GM18511 (cell line): ENCODE measurements around the gene PFKFB2.

Source experiments
- ATAC-seq: cut with Tn5 transposase; IDR thresholded peaks from one replicate; pipeline ENCODE4 v1.9.1; 2021; ENCODE audit warnings: mild to moderate bottlenecking, moderate library complexity; ENCODE audit not compliant: unreplicated experiment

The PFKFB2 gene

DNA sequence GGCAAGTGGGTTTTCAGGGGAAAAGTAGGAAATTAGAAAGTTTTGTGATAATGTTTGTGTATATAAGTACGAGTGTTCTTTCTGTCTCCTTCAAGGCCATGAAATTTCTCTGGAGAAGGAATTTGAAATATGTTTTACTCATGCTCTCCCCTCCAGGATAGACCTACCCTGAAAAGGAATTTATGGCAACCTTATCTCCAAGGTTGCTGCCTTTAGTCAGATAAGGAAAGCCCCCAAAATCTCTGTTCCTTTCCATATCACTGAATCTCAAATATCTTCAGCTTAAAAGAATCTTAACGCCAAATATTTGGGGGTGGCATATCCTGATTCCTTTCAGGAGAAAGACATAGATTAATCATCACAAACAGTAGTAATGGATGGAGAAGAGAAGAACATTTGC is 35.1 kb downstream of the PFKFB2 start:
- no peak for ATAC-seq

DNA sequence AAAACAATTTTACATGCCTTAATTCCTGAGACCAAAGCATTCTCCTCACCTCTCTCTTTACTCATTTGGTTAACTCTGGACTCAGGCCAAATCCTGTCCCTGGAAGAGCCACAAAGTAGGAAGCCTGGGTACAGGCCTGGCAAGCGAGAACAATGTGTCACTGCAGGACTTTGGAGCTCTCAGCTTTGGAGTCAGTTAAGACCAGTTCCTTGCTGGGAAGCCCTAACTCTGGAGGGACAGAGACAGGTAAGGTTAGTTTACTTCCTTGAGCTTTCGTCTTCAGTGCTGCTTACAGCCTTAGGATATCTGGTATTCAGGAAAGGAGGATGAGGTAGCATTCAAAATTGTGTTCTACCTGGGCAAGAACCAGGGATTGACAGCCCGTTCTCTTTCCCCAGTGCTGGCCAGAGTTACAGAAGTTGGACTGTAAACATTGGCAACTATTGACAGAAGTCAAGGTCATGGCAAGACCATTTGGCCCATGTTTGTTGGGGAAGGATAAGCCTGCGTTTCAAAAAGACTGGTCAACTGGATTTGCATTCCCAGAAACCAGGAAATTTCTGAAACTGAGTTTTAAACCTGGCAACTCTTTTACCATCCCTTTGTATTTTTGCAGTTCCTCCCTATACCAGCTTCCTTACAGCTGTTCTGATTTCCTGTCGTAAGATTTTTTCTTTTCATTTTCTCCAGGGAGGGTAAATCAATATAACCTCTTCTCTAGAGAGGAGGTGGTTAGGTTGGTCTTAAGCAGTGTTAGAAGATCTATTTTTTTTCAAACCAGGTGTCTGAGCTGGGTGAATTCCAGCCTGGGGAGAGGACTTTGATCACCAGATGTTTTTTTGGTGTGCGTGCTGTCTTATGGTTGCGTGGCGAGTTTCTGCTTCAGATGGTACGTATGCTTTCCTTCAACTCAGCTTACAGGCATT is 35.9 kb downstream of the PFKFB2 start, which contains the start of gene C4BPB:
C4BPB (plus strand) TSS at position 160 of the 926 bp plus-strand sequence; CDS start at position 832, 672 bp downstream.
- ATAC-seq, result no peak

DNA sequence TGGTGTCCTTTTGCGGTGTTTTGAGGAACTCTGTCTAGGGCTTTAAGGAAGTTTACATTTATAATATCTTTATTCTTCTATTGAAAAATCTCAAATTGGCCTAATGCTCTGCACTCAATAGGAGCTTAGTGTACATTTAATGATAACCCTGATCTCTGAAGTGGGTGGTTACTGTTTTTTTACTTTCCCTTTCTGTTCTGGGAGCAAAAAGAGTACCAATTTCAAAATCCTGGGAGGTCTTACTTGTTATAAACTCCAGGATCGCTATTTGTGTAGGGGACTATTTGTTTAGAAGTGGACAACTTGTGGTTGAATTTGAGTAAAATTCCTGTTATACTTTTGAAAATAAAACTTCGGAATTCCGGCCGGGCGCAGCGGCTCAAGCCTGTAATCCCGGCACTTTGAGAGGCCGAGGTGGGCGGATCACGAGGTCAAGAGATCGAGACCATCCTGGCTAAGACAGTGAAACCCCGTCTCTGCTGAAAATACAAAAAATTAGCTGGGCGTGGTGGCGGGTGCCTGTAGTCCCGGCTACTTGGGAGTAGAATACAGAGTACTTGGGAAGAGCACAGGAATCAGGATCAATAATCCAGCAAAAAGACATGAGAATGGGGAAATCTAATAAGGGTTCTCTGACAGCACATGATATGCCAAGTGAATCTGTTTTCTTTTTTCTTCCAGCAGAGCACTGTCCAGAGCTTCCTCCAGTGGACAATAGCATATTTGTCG is 36.7 kb downstream of the PFKFB2 start:
- ATAC-seq, result no peak

DNA sequence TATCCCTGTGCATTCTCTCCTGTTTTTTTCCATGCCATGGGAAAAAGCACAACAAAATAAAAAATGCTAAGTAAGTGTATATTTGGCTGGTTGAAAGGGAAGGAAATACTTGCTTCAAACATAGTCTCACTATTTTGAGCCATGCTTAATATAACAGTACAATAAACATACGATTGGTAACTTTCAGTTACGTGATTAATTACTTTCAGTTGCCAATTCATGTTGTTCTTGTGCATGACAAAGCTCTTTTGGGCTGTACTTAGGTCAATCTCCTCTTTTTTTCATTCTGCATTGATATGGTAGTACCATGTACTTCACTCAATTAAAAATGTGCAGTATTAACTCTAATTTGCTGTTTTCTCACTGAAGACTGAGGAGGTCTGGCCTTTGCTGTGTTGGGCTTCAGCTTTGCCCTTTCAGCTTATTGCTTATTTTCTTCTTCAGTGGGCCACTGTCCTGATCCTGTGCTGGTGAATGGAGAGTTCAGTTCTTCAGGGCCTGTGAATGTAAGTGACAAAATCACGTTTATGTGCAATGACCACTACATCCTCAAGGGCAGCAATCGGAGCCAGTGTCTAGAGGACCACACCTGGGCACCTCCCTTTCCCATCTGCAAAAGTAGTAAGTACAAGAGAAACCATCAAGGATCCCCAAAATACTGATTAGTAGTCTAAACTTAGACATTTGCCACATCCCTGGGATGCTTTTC is 38.3 kb downstream of the PFKFB2 start:
- no peak for ATAC-seq

DNA sequence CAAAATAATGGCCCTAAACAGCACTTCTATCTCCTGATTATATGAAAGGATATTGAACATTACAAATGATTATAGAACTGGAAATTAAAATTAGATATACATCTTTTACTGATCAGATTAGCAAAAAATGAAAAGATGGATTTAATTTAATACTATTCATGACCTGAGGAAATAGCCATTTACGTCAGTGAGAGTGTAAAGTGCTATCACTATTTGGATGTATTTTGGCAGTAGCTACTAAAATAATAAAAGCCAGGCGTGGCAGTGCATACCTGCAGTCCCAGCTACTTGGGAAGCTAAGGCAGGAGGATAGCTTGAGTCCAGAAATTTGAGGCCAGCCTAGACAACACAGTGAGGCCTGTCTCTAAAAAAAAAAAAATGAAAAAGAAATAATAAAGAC is 40.9 kb downstream of the PFKFB2 start:
- no peak for ATAC-seq

DNA sequence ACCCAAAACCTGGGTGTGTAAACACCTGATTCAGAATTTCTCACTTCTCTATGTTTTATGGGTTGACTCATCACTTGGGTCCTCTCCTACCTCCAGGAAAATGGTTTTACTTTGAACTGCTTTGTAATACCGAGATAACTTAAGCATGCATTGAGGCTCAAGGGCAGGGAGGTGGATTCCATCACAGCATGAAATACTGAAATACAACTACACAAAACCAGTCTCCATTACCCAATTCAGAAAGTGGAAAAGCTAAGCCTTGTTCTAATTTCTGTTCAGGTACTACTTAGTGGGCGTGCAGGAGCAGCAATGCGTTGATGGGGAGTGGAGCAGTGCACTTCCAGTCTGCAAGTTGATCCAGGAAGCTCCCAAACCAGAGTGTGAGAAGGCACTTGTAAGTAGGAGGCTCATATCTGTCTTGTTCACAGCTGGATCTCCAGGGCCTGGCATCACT is 44.8 kb downstream of the PFKFB2 start:
- peak; percentile 91 for ATAC-seq

DNA sequence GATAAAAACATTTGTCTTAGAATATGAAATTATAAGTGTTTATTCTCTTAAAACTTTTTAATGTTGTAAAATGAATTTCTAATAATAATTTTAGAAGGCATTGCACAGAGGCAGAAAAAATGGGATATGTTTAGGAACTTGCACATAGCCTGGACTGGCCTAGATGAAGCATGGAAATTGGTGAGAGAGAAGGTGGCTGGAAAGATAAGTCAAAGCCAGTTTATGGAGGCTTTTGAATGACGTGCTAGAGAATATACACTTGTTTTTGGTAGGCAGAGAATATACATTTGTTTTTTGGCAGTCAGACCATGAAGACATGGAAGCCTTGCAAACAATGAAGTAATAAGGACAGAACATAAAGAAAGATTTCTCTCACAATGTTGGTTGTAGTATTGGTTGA is 48.6 kb downstream of the PFKFB2 start:
- no peak for ATAC-seq

DNA sequence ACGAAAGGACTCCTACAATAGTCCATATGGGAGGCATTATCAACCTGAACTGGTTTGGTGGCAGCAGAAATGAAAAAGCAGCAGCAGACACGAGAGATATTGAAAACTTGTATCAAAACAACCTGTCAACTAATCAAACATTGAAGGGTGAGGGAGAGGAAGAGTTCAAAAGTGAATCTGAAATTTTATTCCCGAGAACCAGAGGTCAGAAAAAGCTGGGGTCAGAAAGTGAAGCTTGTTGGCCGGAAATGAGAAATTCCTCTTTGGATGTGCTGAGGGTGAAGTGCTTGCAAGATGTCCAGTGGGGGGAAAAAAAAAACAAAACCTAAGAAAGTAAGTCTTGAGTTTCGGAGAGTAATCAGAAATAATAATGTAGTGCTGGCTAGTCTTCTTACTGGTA is 49.1 kb downstream of the PFKFB2 start:
- no peak for ATAC-seq

DNA sequence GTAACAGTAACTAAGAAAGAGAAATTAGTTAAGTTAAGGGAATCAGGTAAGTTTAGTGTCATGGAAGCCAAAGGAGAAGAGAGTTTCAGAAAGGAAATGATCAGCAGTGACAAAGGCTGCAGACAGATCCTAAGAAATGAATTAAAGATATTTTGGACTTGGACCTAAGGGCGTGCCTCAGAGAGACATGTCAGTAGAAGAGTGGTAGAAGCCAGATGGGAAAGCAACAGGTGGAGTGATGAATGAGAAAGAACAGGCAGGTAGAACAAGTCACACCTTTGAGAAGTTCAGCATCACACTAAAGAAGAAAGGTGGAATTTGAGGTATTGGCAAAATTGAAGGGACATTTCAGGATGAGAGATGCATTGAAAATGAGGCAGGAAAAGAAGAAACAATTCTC is 49.6 kb downstream of the PFKFB2 start:
- no peak for ATAC-seq

DNA sequence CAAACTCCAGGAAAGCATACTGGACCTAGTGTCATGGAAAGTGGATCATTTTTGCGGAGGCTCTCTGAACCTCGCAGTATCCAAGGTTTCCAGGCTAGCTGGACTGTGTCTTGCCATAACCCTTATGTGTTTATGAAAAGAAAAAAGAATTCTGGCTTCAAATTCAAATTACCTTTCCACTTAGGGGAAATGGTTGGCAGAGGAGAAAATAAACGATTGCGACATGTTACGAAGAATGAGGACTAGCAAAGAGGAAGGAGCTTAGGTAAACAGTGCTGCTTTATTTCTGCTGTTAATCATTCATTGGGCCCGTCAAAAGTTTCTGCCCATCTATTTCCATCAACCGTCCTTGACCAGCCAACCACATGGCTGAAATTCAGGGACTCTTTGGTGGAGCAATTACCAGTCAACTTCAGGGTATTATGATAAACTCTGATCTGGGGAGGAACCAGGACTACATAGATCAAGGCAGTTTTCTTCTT is 50.9 kb downstream of the PFKFB2 start, which contains the start of gene C4BPA:
C4BPA (plus strand) TSS at position 342 of the 482 bp plus-strand sequence. CDS start 8,793 bp downstream, outside the sequence.
- ATAC-seq, result no peak

DNA sequence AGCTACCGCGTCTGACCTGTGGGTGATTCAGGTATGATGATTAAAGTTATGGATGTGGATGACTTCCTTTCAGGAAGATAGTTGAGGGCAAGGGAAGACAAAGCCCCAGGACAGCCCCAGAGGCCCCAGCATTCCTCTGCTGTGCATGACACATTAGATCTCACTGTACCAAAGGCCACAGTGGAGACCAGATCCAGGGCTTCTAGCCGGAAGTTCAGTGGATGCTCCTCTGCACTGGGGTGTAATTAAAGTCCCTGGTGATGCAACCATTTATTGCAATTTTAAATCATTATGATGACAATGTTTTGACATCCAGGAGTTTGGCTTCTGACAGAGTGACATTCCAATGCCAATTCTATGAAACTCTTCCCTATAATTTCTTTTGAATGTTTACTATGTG is 55.9 kb downstream of the PFKFB2 start:
- ATAC-seq, result no peak

DNA sequence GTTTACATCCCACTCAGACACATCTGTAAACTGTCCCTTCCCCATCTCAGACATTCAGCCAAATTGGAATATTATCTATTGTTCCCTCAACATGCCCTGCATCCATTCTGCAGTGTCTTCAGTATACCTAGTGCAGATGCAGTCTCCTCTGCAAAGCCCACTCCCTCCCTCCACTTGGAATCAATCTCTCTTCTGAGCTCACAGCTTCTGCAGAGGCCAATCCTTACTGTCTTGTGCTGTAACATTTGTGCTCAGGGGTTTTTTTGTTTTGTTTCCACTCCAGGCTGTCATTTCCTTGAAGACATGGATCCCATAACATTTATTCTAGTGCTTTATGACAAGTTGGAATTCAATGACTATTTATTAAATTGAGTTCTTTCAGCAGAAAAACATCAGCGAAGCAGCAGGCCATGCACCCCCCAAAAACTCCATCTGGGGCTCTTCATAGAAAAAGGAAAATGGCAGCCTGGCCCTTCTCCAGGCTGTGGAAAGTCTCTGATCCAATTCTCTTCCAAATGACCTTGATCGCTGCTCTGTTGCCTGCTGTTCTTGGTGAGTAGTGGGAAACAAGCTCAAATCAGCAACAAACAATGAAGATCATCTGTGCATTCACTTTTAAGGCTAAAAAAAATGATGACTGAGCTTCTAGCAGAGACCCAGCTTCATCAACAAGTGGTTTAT is 59.7 kb downstream of the PFKFB2 start:
- ATAC-seq, result no peak

DNA sequence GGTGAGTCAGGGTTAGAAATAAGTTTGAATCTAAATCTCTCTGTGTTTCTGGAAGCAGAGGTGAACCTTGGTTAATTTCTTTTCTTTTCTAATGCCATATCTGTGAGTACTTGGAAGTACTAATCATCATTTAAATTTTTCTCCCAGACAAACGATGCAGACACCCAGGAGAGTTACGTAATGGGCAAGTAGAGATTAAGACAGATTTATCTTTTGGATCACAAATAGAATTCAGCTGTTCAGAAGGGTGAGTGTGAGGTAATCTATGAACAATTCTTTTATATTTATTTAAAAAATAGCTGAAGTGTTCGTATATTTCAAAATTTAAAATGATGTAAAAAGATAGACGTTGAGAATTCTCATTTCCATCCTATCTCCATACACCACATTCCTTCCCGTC is 62.2 kb downstream of the PFKFB2 start:
- ATAC-seq, result no peak

DNA sequence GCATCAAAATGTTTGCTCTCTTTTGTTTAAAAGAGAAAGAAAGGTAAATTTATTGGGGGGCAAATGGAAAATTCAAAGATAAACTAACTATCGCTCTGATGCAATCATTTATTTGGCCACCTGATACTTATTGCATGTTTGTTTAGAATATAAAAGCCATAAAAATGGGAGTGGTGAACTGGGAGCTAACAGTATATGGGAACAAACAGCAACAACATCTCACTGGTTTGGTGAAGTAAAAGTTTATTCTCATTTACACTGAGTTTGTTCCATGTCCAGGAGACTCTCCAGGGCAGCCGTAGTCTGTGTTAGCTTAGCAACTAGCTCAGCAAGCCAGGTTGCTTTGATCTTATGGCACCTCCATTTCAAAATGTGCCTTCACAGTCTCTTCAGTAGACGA is 71.3 kb downstream of the PFKFB2 start:
- ATAC-seq, result no peak

DNA sequence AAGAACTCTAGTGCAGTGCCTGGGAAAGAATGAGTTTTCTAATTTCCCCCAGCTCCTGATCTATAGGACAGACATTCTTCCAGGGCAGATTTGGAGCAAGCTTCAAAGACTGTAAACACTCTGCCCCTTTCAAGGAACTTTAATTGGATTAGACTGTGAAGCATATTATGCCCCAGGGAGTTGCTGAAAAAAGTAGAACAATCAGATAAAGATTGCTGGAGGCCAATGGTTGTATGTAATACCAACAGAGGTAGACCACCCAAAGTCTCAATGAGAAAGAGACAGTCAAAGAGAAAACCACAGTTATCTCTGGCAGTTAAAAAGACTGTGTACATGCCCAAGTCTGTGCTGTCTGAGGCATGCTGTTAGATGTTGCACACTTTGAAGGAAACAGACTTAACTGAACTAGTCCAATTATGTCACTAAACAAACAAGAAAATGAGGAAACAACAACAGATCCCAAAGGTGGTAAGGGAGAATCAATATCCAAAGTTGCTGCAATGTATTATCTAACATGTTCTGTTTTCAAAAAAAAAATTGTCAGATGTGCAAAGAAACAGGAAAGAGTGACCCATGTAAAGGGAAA is 75.4 kb downstream of the PFKFB2 start:
- no peak for ATAC-seq

DNA sequence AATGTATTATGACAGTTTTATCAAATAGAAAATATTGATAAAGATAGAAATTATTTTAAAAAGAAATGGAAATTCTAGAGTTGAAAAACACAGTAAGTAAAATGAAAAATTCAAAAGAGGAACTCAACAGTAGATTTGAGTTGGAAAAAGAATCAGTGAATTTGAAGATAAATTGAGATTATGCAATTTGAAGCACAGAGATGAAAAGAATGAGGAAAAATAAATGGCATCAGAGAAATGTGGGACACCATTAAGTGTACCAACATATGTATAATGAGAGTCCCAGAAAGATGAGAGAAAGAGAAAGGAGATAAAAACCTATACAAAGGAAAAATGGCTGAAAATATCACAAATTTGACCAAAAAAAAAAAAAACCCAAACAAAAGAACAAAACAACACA is 76.0 kb downstream of the PFKFB2 start:
- ATAC-seq, result no peak
